AG08396 (cell line): Measurements from ENCODE around the gene LHX8.

ENCODE experiments used
- DNase-seq: peaks from one replicate; pipeline ENCODE4 v3.0.0; 2012; ENCODE audit warnings: low spot score, mixed read lengths

Gene LHX8

GRCh38 chr1:75203415-75204277 is 69.5 kb downstream of the LHX8 start:
- peak; percentile 26 for DNase-seq

DNA sequence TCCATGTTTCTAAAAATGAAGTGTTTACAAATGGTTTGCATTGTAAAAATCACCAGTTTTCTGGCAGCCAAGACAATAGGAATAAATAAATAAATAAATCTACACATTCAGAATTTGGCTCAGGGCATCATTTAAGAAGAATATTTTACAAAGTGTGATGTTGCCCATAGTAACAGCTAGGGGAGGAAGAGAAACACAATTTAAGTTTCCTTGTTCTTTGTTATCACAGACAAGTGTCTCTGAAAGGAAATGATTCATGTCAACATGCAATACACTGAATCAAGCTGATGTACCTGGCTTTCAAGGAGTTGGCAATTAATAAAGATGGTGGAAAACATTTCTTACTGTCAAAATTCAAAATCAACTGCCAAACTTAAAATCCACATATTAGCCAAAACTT is 74.7 kb downstream of the LHX8 start:
- no peak for DNase-seq
